Psoas muscle (tissue), 8 donors: ENCODE results near the gene COBL. TPM values are rescaled to one million over a fixed set of nuclear protein-coding genes. Genes with fewer than 3 reads are reported as not detected.

ENCODE experiments used
- ATAC-seq, 4 donors: fragments of 200-7000 bp; cut with Tn5 transposase; one replicate each; pipeline ENCODE4 v1.9.1; 2020; ENCODE audit warnings: moderate library complexity in 3 of 4, mild to moderate bottlenecking in 2 of 4
- DNase-seq, 2 donors: peaks; one replicate each; pipeline ENCODE4 v3.0.0-alpha.2; 2020
- H3K27ac ChIP-seq: fragments of 200-600 bp; one replicate; pipeline ENCODE4 v1.8.0; 2022
- H3K27me3 ChIP-seq, 3 donors: fragments of 200-600 bp in 1 of 3; one replicate each; pipeline versions ENCODE4 v1.6.1 to v1.8.0; 2013 to 2022; ENCODE audit warnings: low read length in 2 of 3, mild to moderate bottlenecking in 2 of 3, moderate library complexity in 1 of 3; ENCODE audit not compliant: insufficient read depth in 3 of 3
- H3K36me3 ChIP-seq, 2 donors: fragments of 200-600 bp in 1 of 2; one replicate each; pipeline versions ENCODE4 v1.6.1 to v1.8.0; 2013 to 2022; ENCODE audit warnings: low read depth in 1 of 2, mild to moderate bottlenecking in 1 of 2, moderate library complexity in 1 of 2; ENCODE audit not compliant: insufficient read depth in 1 of 2
- H3K4me1 ChIP-seq: fragments of 200-600 bp; one replicate; pipeline ENCODE4 v1.8.0; 2022
- H3K4me3 ChIP-seq: fragments of 200-600 bp; one replicate; pipeline ENCODE4 v1.8.0; 2022; ENCODE audit warnings: mild to moderate bottlenecking
- H3K9me3 ChIP-seq: fragments of 200-600 bp; one replicate; pipeline ENCODE4 v1.8.0; 2022
- CTCF ChIP-seq: fragments of 200-600 bp; IDR thresholded peaks from one replicate; pipeline ENCODE4 v1.8.0; 2022; ENCODE audit warnings: antibody characterized with exemption
- WGBS, 3 donors: extraction: QIAGEN DNeasy Blood & Tissue Kit; methylation state at CpG; one replicate each; pipeline versions ENCODE4 v1.1.6 to v1.1.7; 2013; 5-methylcytosine and 5-hydroxymethylcytosine counted together
- intact Hi-C, 2 donors: fragments of 100-400 bp; cut with DNase I; formaldehyde crosslinking; loops; one replicate each; pipeline versions ENCODE4 v1.11.0 to v1.14.2; 2022
- polyA plus RNA-seq, 3 donors: library from polyadenylated mRNA; stranded (reverse); fragments of 200-250 nt; gene quantifications; one replicate each; pipeline ENCODE4 v1.2.3, GENCODE V29; 2013
- total RNA-seq, 4 donors: library from RNA; stranded (reverse); fragmentation: NEBNext Ultra II Directional in 2 of 4; extraction: Animal tissue kit (Norgen Biotek cat#: 25700) in 2 of 4; gene quantifications; one replicate each; pipeline versions ENCODE4 v1.2.1 to v1.2.4, GENCODE V29; 2021 to 2023
- donor health status: healthy with polysubstance abuse.
- donor health status: DM: no; HTN: no; CAD: no; lungs with moderate emphysema.
- donor health status: Bipolar disorder and iron deficiency.
- donor health status: healthy.
- donor health status: DM: yes; HTN: yes; CAD: no.
- donor health status: DM: no; HTN: no; CAD: no.
- donor health status: DM: no; HTN: no; CAD: no.
- donor health status: DM: yes; HTN: yes; CAD: no.

COBL gene
- total and polyA plus RNA-seq, 7 donors: 57.5 to 139 (median 115) TPM

GRCh38 chr7:51255536-51256208 lies 60.9 kb downstream of the COBL start:
- H3K4me3 ChIP-seq: no peak overlapping the region
- DNase-seq: peak in 1 of 2 donors; percentile 82
- WGBS, 3 donors: 41 to 54% (median 45%) methylated on average over 11 of the region's 11 CpGs
- intact Hi-C loops: no loop called here
- no peaks in the 10 kb centered on the region for H3K9me3 ChIP-seq
- peaks cover 39% of the 10 kb centered on the region for H3K4me1 ChIP-seq
- peak overlapping the region; percentile 77 for H3K27ac ChIP-seq
- H3K36me3 ChIP-seq: no peaks in the 10 kb centered on the region
- H3K27me3 ChIP-seq: no peaks in the 10 kb centered on the region
- TF ChIP-seq CTCF: no peak
- peak; percentile 86 to 96 (median 95) for ATAC-seq

GRCh38 chr7:51255036-51255435 lies 61.6 kb downstream of the COBL start:
- intact Hi-C loops: no loop called here

GRCh38 chr7:51253157-51253556 lies 63.5 kb downstream of the COBL start:
- intact Hi-C loops: no loop called here

More at GRCh38 chr7:51255036-51255435, 61.6 kb downstream of the COBL start:
- no peaks in the 10 kb centered on the region for H3K27me3 ChIP-seq
- no peaks in the 10 kb centered on the region for H3K36me3 ChIP-seq
- H3K4me1 ChIP-seq: peaks cover 39% of the 10 kb centered on the region
- TF ChIP-seq CTCF: no peak
- WGBS, 3 donors: 69 to 81% (median 75%) methylated on average over 3 of the region's 3 CpGs
- ATAC-seq: peak in 2 of 4 donors; percentile 5 to 28
- DNase-seq: no peak
- peak overlapping the region; percentile 77 for H3K27ac ChIP-seq
- H3K9me3 ChIP-seq: no peaks in the 10 kb centered on the region
- H3K4me3 ChIP-seq: no peak overlapping the region

GRCh38 chr7:51251290-51251689 lies 65.3 kb downstream of the COBL start:
- peak overlapping the region; percentile 63 for H3K27ac ChIP-seq
- TF ChIP-seq CTCF: no peak
- H3K9me3 ChIP-seq: no peaks in the 10 kb centered on the region
- H3K4me3 ChIP-seq: no peak overlapping the region
- intact Hi-C loops: no loop called here
- ATAC-seq (peak in 2 of 4 donors; percentile 28 to 44), DNase-seq (no peak)
- no peaks in the 10 kb centered on the region for H3K36me3 ChIP-seq
- 21 to 45% (median 22%) methylated on average over 4 of the region's 4 CpGs for WGBS, 3 donors
- H3K4me1 ChIP-seq: peaks cover 57% of the 10 kb centered on the region
- no peaks in the 10 kb centered on the region for H3K27me3 ChIP-seq

More at GRCh38 chr7:51253157-51253556, 63.5 kb downstream of the COBL start:
- Histone ChIP-seq H3K27me3 (no peaks in the 10 kb centered on the region), H3K36me3 (no peaks in the 10 kb centered on the region), H3K27ac (no peak overlapping the region), H3K4me1 (peaks cover 48% of the 10 kb centered on the region), H3K4me3 (no peak overlapping the region), H3K9me3 (no peaks in the 10 kb centered on the region)
- no peak for ATAC-seq
- no peak for DNase-seq
- peak; percentile 7 for TF ChIP-seq CTCF
- 89 to 97% (median 91%) methylated on average over 3 of the region's 3 CpGs for WGBS, 3 donors

GRCh38 chr7:51250512-51250911 lies 66.1 kb downstream of the COBL start:
- 82 to 84% (median 82%) methylated on average over 2 of the region's 2 CpGs for WGBS, 3 donors
- no peaks in the 10 kb centered on the region for H3K36me3 ChIP-seq
- no peak for TF ChIP-seq CTCF
- no peaks in the 10 kb centered on the region for H3K27me3 ChIP-seq
- ATAC-seq (no peak), DNase-seq (no peak)
- H3K4me3 ChIP-seq: no peak overlapping the region
- H3K9me3 ChIP-seq: no peaks in the 10 kb centered on the region
- peak overlapping the region; percentile 63 for H3K27ac ChIP-seq
- intact Hi-C loops: no loop called here
- peaks cover 58% of the 10 kb centered on the region for H3K4me1 ChIP-seq
